H1 (cell line): Measurements from ENCODE around the gene SFXN4. TPM values are rescaled to one million over a fixed set of nuclear protein-coding genes. Genes with fewer than 3 reads are reported as not detected.

Experiments used
- CTCF ChIA-PET: fragments of 300-600 bp; sonication (Branson Sonifier 250); formaldehyde crosslinking; loops from one replicate; lab custom pipeline; 2021; ENCODE audit not compliant: partially characterized antibody; lab: Charles Lee
- POLR2A ChIA-PET: fragments of 300-600 bp; sonication (Branson Sonifier 250); formaldehyde crosslinking; loops from one replicate; lab custom pipeline; 2021; ENCODE audit warnings: inconsistent platforms; ENCODE audit not compliant: partially characterized antibody; lab: Charles Lee
- DNase-seq, 2 experiments: peaks; one replicate each; pipeline versions ENCODE4 v3.0.0 to v3.0.0-alpha.2; 2010 to 2022; ENCODE audit warnings: low spot score in 2 of 2, low read depth in 1 of 2, mixed read lengths in 1 of 2
- FAIRE-seq: peaks from 2 replicates; lab custom pipeline; 2011; peaks lifted over from hg19 to GRCh38; lab: Jason Lieb, UNC
- H2AFZ ChIP-seq: 2 replicates; pipeline ENCODE4 v1.8.1; 2012; ENCODE audit warnings: low read length, inconsistent platforms
- H2AK5ac ChIP-seq: 2 replicates; pipeline ENCODE4 v1.6.1; 2013; ENCODE audit warnings: low read depth, low read length
- H2BK120ac ChIP-seq: replicated peaks from 2 replicates; pipeline ENCODE3; 2013; ENCODE audit warnings: low read depth, low read length, inconsistent platforms
- H2BK12ac ChIP-seq: 2 replicates; pipeline ENCODE4 v1.6.1; 2013; ENCODE audit warnings: low read depth, low read length
- H2BK15ac ChIP-seq: 2 replicates; pipeline ENCODE4 v1.6.1; 2013; ENCODE audit warnings: low read length
- H2BK20ac ChIP-seq: 2 replicates; pipeline ENCODE4 v1.6.1; 2013; ENCODE audit warnings: low read length
- H2BK5ac ChIP-seq: 2 replicates; pipeline ENCODE4 v1.6.1; 2013; ENCODE audit warnings: low read depth, low read length
- H3K14ac ChIP-seq: 2 replicates; pipeline ENCODE4 v1.6.1; 2013; ENCODE audit warnings: inconsistent platforms; ENCODE audit not compliant: insufficient read length
- H3K18ac ChIP-seq: 2 replicates; pipeline ENCODE4 v1.6.1; 2013; ENCODE audit warnings: low read length; ENCODE audit errors: extremely low read depth
- H3K23ac ChIP-seq: 2 replicates; pipeline ENCODE4 v1.6.1; 2013; ENCODE audit warnings: inconsistent platforms; ENCODE audit not compliant: insufficient read length
- H3K23me2 ChIP-seq: 2 replicates; pipeline ENCODE4 v1.6.1; 2013; ENCODE audit warnings: low read depth, low read length
- H3K27ac ChIP-seq: 2 replicates; pipeline ENCODE4 v1.6.1; 2011; ENCODE audit warnings: low read depth, low read length, inconsistent platforms
- H3K27me3 ChIP-seq, 4 experiments: replicated peaks in 1 of 4; 1 replicate in 1 of 4; 2 replicates in 3 of 4; pipeline versions ENCODE4 v1.6.1 to v1.8.1; 2011 to 2013; ENCODE audit warnings: low read length in 3 of 4, mild to moderate bottlenecking in 3 of 4, inconsistent platforms in 2 of 4, mixed read lengths in 2 of 4, moderate library complexity in 1 of 4; ENCODE audit not compliant: control insufficient read depth in 3 of 4, insufficient read depth in 3 of 4; ENCODE audit errors: extremely low read depth in 1 of 4
- H3K36me3 ChIP-seq, 4 experiments: 2 replicates each; pipeline versions ENCODE4 v1.6.1 to v1.8.1; 2011 to 2013; ENCODE audit warnings: mild to moderate bottlenecking in 4 of 4, low read length in 3 of 4, moderate library complexity in 2 of 4, control low read depth in 1 of 4, inconsistent platforms in 1 of 4; ENCODE audit not compliant: insufficient read depth in 4 of 4, control insufficient read depth in 2 of 4
- H3K4ac ChIP-seq: replicated peaks from 2 replicates; pipeline ENCODE3; 2013; ENCODE audit warnings: low read length, low read depth, mixed read lengths, inconsistent platforms; ENCODE audit not compliant: insufficient read length
- H3K4me1 ChIP-seq, 4 experiments: replicated peaks in 1 of 4; 1 replicate in 1 of 4; 2 replicates in 3 of 4; pipeline versions ENCODE4 v1.6.1 to v1.8.1; 2011 to 2013; ENCODE audit warnings: low read length in 3 of 4, inconsistent platforms in 2 of 4, mixed read lengths in 1 of 4; ENCODE audit not compliant: insufficient read depth in 4 of 4, control insufficient read depth in 3 of 4
- H3K4me2 ChIP-seq, 2 experiments: 2 replicates each; pipeline versions ENCODE4 v1.6.1 to v1.8.1; 2011 to 2013; ENCODE audit warnings: low read depth in 2 of 2, low read length in 2 of 2, control low read depth in 1 of 2, inconsistent platforms in 1 of 2, mild to moderate bottlenecking in 1 of 2; ENCODE audit not compliant: insufficient read depth in 1 of 2
- H3K4me3 ChIP-seq, 4 experiments: fragments of 200-600, 300-600 bp in 1 of 4; sonication (generic), shearing (Covaris generic), sonication (Bioruptor Twin) in 1 of 4; 2 replicates each; pipeline versions ENCODE4 v1.5.1 to v1.8.1; 2011 to 2016; ENCODE audit warnings: low read length in 4 of 4, low read depth in 3 of 4, control low read depth in 2 of 4, inconsistent platforms in 2 of 4, mild to moderate bottlenecking in 2 of 4, mixed read lengths in 1 of 4, moderate library complexity in 1 of 4; ENCODE audit not compliant: insufficient read depth in 2 of 4; ENCODE audit errors: extremely low read depth in 1 of 4
- H3K56ac ChIP-seq: replicated peaks from 2 replicates; pipeline ENCODE3; 2013; ENCODE audit warnings: low read depth, mild to moderate bottlenecking, mixed read lengths, low read length, inconsistent platforms; ENCODE audit not compliant: insufficient read length
- H3K79me1 ChIP-seq: 2 replicates; pipeline ENCODE4 v1.6.1; 2013; ENCODE audit warnings: low read depth, low read length, control low read depth
- H3K79me2 ChIP-seq, 2 experiments: 2 replicates each; pipeline versions ENCODE4 v1.6.1 to v1.8.1; 2012 to 2013; ENCODE audit warnings: low read length in 2 of 2, mild to moderate bottlenecking in 2 of 2, inconsistent platforms in 1 of 2; ENCODE audit not compliant: insufficient read depth in 2 of 2, control insufficient read depth in 1 of 2
- H3K9ac ChIP-seq, 4 experiments: replicated peaks in 1 of 4; 1 replicate in 1 of 4; 2 replicates in 3 of 4; pipeline versions ENCODE4 v1.6.1 to v1.8.1; 2011 to 2013; ENCODE audit warnings: low read depth in 3 of 4, low read length in 3 of 4, control low read depth in 2 of 4, mild to moderate bottlenecking in 2 of 4, moderate library complexity in 2 of 4, inconsistent platforms in 1 of 4; ENCODE audit errors: extremely low read depth in 1 of 4
- H3K9me3 ChIP-seq, 2 experiments: 2 replicates each; pipeline versions ENCODE4 v1.6.1 to v1.8.1; 2012 to 2013; ENCODE audit warnings: mild to moderate bottlenecking in 2 of 2, moderate library complexity in 2 of 2, control low read depth in 1 of 2, inconsistent platforms in 1 of 2, low read depth in 1 of 2, low read length in 1 of 2, mixed read lengths in 1 of 2; ENCODE audit not compliant: insufficient read depth in 2 of 2
- H4K20me1 ChIP-seq, 2 experiments: replicated peaks in 1 of 2; 2 replicates each; pipeline versions ENCODE3 to v1.8.1; 2011 to 2013; ENCODE audit warnings: inconsistent platforms in 2 of 2, low read length in 2 of 2, mild to moderate bottlenecking in 1 of 2; ENCODE audit not compliant: insufficient read depth in 2 of 2, control insufficient read depth in 1 of 2
- H4K5ac ChIP-seq: 2 replicates; pipeline ENCODE4 v1.6.1; 2013; ENCODE audit warnings: low read length, low read depth, mixed read lengths, inconsistent platforms; ENCODE audit not compliant: insufficient read length
- H4K8ac ChIP-seq: 2 replicates; pipeline ENCODE4 v1.8.0; 2013; ENCODE audit warnings: mild to moderate bottlenecking, moderate library complexity, low read length, inconsistent platforms; ENCODE audit not compliant: insufficient read depth; ENCODE audit errors: extremely low read depth
- H4K91ac ChIP-seq: replicated peaks from 2 replicates; pipeline ENCODE3; 2013; ENCODE audit warnings: low read length, mixed read lengths, inconsistent platforms; ENCODE audit not compliant: insufficient read length
- ASH2L ChIP-seq: fragments of 200-600, 300-600 bp; sonication (generic); IDR thresholded peaks from one replicate; pipeline ENCODE4 v1.7.1; 2017; ENCODE audit warnings: low read length
- PHF8 ChIP-seq: fragments of 200-600 bp; sonication (generic); conservative IDR thresholded peaks from 2 replicates; pipeline ENCODE4 v1.7.1; 2012; ENCODE audit warnings: low read depth, mild to moderate bottlenecking, inconsistent platforms, low read length, moderate library complexity
- POLR2AphosphoS5 ChIP-seq: IDR thresholded peaks from 2 replicates; pipeline ENCODE4 v1.6.1; 2011; ENCODE audit warnings: low read depth, low read length
- SAP30 ChIP-seq: fragments of 300-600 bp; sonication (generic); IDR thresholded peaks from 2 replicates; pipeline ENCODE4 v1.7.1; 2012; ENCODE audit warnings: low read length, moderate library complexity, mild to moderate bottlenecking, inconsistent platforms; ENCODE audit not compliant: insufficient read depth, insufficient replicate concordance
- WGBS, 2 experiments: shearing (Covaris generic) in 1 of 2; methylation state at CpG; one replicate each; pipeline versions ENCODE4 v1.1.6 to v1.1.7; 2013 to 2015; ENCODE audit warnings: low lambda C conversion rate in 2 of 2, mixed read lengths in 2 of 2, inconsistent platforms in 1 of 2, low coverage in 1 of 2, missing lambda C conversion rate in 1 of 2; ENCODE audit not compliant: insufficient replicate concordance in 2 of 2, insufficient coverage in 1 of 2, insufficient read length in 1 of 2; ENCODE audit errors: extremely low coverage in 1 of 2, missing lambda C conversion rate in 1 of 2; 5-methylcytosine and 5-hydroxymethylcytosine counted together
- polyA plus RNA-seq, 7 experiments: library from polyadenylated mRNA; depleted of rRNA in 3 of 7; stranded (reverse) in 5 of 7; unstranded in 2 of 7; fragments of >200 nt in 5 of 7; fragments of 200-250 nt in 2 of 7; gene quantifications; 1 replicate in 5 of 7; 2 replicates in 1 of 7; 4 replicates in 1 of 7; pipeline versions ENCODE4 v1.2.1 to v1.2.3, GENCODE V29; 2011 to 2013; ENCODE audit warnings: missing spikeins in 2 of 7, mixed read lengths in 2 of 7
- total RNA-seq: library from RNA; stranded (reverse); fragmentation: NEBNext Ultra II Directional; extraction: Animal tissue kit (Norgen Biotek cat#: 25700); gene quantifications from 2 replicates; pipeline ENCODE4 v1.2.1, GENCODE V29; 2021

The SFXN4 gene
- total and polyA plus RNA-seq, 2 of the 8 experiments (the other 6 are each of a cell fraction or from before 2014, with no cell fraction given) = 15.4 to 21.6 TPM

DNA sequence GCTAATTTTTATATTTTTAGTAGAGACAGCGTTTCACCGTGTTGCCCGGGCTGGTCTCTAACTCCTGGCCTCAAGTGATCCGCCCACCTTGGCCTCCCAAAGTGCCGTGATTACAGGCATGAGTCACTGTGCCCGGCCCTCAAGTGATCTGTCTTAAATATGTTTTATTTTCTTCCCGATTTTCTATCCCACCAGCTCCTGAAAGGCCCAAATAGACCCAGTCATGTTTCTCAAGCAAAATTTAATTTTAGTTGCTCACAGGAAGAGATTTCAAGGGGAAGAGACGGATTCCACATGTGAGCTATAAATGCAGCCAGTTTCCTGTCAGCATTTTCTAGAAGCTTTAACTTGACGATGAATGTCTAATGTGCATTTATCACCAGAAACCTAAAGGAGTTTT, 49.6 kb downstream of the SFXN4 start:
- H3K27ac ChIP-seq = no peak overlapping the region
- POLR2A ChIA-PET = interaction anchor here (0.9 to 1.5 kb wide), 4 partner anchors 11 to 61 kb away, joined by 3 to 4 read pairs (median 3); partner anchors contain the start of genes EIF3A and SFXN4

More for the DNA sequence above, 49.6 kb downstream of the SFXN4 start:
- Histone ChIP-seq H3K9ac (no peak overlapping the region), H4K20me1 (peaks cover 0 to 4% of the 10 kb centered on the region in 2 experiments), H3K56ac (no peak overlapping the region), H3K9me3 (no peaks in the 10 kb centered on the region), H4K91ac (no peak overlapping the region), H2BK20ac (no peak overlapping the region), H3K4ac (no peak overlapping the region), H3K79me1 (no peaks in the 10 kb centered on the region), H3K36me3 (peaks cover 12 to 65% (median 34%) of the 10 kb centered on the region in 4 experiments), H2BK12ac (no peak overlapping the region), H3K18ac (no peak overlapping the region), H2BK15ac (no peak overlapping the region), H2AK5ac (no peak overlapping the region), H3K23ac (no peak overlapping the region), H2AFZ (no peak overlapping the region), H3K79me2 (no peaks in the 10 kb centered on the region), H3K14ac (no peak overlapping the region), H3K27me3 (no peaks in the 10 kb centered on the region), H3K4me1 (no peaks in the 10 kb centered on the region), H3K4me3 (no peak overlapping the region), H3K23me2 (no peaks in the 10 kb centered on the region), H3K4me2 (no peak overlapping the region), H4K5ac (no peak overlapping the region), H2BK120ac (no peak overlapping the region), H4K8ac (no peak overlapping the region), H2BK5ac (no peak overlapping the region)
- CTCF ChIA-PET = no interaction called here
- DNase-seq (no peak), FAIRE-seq (no peak)
- TF ChIP-seq SAP30 (no peak), POLR2AphosphoS5 (no peak), ASH2L (no peak), PHF8 (no peak)
- WGBS, 2 experiments = 94% methylated on average over 9 of the region's 9 CpGs; no CpG with 5 or more reads in 1 of the 2 experiments
